ENCODE results near the gene NASP. TPM values are rescaled to one million over a fixed set of nuclear protein-coding genes. Genes with fewer than 3 reads are reported as not detected.

NASP gene
- total RNA-seq, 5 donors from 2014 or later (not counting 1 experiment from before 2014, with no cell fraction given) = 64.6 to 145 (median 74.7) TPM

DNA sequence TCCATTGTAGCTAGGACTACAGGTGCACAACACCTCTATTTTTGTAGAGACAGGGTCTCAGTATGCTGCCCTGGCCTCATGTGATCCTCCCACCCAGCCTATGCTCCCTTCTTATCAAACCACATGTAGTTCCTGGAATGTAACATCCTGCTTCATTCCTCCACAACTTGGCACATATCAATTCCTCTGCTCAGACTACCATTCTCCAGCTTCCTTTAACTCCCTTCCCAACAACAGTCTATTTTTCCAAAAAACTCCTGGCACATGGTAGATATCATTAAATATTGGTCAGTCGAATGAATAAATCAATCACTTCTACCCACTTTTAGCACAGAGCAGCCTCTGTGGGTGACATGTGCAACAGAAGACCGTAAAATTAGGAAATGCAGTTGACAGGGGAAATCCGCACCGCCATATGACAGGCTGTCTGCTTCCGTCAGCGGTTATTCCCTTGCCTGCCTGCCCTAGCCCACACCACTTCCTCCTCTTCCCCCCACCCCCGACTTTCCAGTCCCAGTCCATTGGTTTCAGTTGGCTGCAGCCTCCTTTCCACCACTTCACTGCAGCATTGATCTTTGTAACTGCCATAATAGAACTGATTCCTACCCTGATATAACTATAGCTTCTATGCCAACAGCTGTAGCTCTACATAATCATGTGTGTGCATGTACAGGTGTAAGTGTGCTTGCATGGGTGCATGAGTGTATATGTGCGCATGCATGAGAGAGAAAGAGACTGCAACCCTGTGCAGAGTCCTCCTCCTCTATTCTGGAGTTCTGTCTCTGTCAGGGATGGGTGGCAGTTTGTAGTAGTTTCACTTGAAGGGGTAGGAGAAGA, 40.0 kb upstream of the NASP start:
- peaks cover 0 to 2% of the 10 kb centered on the region in 2 experiments for H3K27me3 ChIP-seq (replicated peaks in 1 of 2; ENCODE audit: control insufficient read depth in 2 of 2, extremely low read depth in 1 of 2, insufficient read depth in 2 of 2, low read length in 1 of 2)
- 0% methylated on average over 5 of the region's 8 CpGs for WGBS (ENCODE audit: insufficient coverage)
- Mint-ChIP-seq H3K27me3 (no peaks in the 10 kb centered on the region), H3K27ac (peak overlapping the region; percentile 26 to 44), H3K4me3 (peak overlapping the region in 2 of 3 donors; percentile 32 to 66), H3K9me3 (no peaks in the 10 kb centered on the region), H3K4me1 (peaks cover 12 to 33% (median 27%) of the 10 kb centered on the region in 3 donors), H3K36me3 (no peaks in the 10 kb centered on the region)
- ChIA-PET POLR2A (interaction anchor here (0.6 to 0.7 kb wide), 3 partner anchors 36 to 271 kb away, joined by 5 to 10 read pairs (median 7); no protein-coding TSS in a partner anchor), CTCF (interaction anchor here (0.6 to 1.1 kb wide), 5 partner anchors 10 to 50 kb away, joined by 4 to 10 read pairs (median 4); no protein-coding TSS in a partner anchor)
- ATAC-seq (replicated peaks in 1 of 4) (peak; percentile 94 to 98 (median 96)), DNase-seq (peak; percentile 23 to 91 (median 71))
- peak overlapping the region; percentile 54 for H3K27ac ChIP-seq (ENCODE audit: low read length)
- no peaks in the 10 kb centered on the region for H3K36me3 ChIP-seq (ENCODE audit: control insufficient read depth in 2 of 2, extremely low read depth in 1 of 2, insufficient read depth in 1 of 2, low read length in 1 of 2)
- no peak overlapping the region for H3K4me3 ChIP-seq (ENCODE audit: control insufficient read depth in 1 of 2, extremely low read depth in 1 of 2, low read length in 1 of 2)
- H3K9me3 ChIP-seq = no peaks in the 10 kb centered on the region
- peaks cover 23 to 28% of the 10 kb centered on the region in 2 experiments for H3K4me1 ChIP-seq (ENCODE audit: control insufficient read depth in 1 of 2, extremely low read depth in 1 of 2, insufficient read depth in 2 of 2, low read length in 2 of 2)

DNA sequence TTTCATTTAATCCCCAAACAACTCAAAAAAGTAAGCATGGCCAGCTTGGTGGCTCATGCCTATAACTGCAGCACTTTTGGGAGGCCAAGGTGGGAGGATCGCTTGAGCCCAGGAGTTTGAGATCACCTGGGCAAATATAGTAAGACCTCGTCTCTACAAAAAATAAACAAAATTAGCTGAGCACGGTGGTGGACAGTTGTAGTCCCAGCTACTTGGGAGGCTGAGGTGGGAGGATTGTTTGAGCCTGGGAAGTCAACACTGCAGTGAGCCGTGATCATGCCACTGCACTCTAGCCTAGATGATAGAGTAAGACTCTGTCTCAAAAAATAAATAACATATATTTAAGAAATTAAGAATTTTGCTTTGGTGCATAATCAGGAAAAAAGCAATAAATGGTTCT, 39.3 kb upstream of the NASP start:
- H3K27me3 Mint-ChIP-seq = no peaks in the 10 kb centered on the region
- Histone ChIP-seq H3K27me3 (replicated peaks in 1 of 2; ENCODE audit: control insufficient read depth in 2 of 2, extremely low read depth in 1 of 2, insufficient read depth in 2 of 2, low read length in 1 of 2) (peaks cover 0 to 2% of the 10 kb centered on the region in 2 experiments), H3K9me3 (no peaks in the 10 kb centered on the region), H3K36me3 (ENCODE audit: control insufficient read depth in 2 of 2, extremely low read depth in 1 of 2, insufficient read depth in 1 of 2, low read length in 1 of 2) (no peaks in the 10 kb centered on the region), H3K4me3 (ENCODE audit: control insufficient read depth in 1 of 2, extremely low read depth in 1 of 2, low read length in 1 of 2) (no peak overlapping the region), H3K27ac (ENCODE audit: low read length) (no peak overlapping the region), H3K4me1 (ENCODE audit: control insufficient read depth in 1 of 2, extremely low read depth in 1 of 2, insufficient read depth in 2 of 2, low read length in 2 of 2) (peaks cover 23 to 28% of the 10 kb centered on the region in 2 experiments)
- H3K9me3 Mint-ChIP-seq = no peaks in the 10 kb centered on the region
- peak overlapping the region in 1 of 2 donors; percentile 28 for H3K27ac Mint-ChIP-seq
- H3K4me3 Mint-ChIP-seq = no peak overlapping the region
- 83% methylated on average over 1 of the region's 4 CpGs for WGBS (ENCODE audit: insufficient coverage)
- POLR2A ChIA-PET = no interaction called here
- CTCF ChIA-PET = interaction anchor here (0.6 to 1.1 kb wide), 4 partner anchors 10 to 51 kb away, joined by 4 to 10 read pairs (median 7); no protein-coding TSS in a partner anchor
- no peaks in the 10 kb centered on the region for H3K36me3 Mint-ChIP-seq
- peaks cover 12 to 33% (median 27%) of the 10 kb centered on the region in 3 donors for H3K4me1 Mint-ChIP-seq
- DNase-seq (no peak), ATAC-seq (replicated peaks in 1 of 4) (no peak)

DNA sequence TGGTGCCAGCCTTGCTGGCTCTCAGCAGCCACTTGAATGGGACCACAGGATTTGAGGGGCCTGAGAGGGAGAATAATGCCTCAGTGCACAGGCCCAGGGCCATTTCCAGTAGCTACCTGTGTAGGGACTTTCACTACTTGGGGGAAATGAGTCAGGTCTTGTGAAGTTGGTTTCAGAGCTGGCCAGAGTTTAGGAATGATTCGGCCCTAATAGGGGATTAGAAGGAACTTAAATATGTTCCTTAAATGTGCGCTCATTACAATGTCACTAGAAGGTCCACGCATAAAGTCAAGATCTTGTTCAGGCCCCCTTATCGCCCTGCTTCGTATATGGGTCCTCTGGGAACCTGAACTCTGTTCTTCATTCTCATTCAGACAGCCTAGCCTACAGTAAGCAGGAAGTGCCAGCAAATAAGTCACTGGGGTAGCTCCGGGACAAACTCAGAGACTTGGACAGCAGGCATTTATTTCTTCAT, 38.8 kb upstream of the NASP start:
- DNase-seq (peak in 1 of 35 experiments; percentile 17), ATAC-seq (replicated peaks in 1 of 4) (no peak)
- peak overlapping the region in 1 of 2 donors; percentile 62 for H3K27ac Mint-ChIP-seq
- Histone ChIP-seq H3K4me3 (ENCODE audit: control insufficient read depth in 1 of 2, extremely low read depth in 1 of 2, low read length in 1 of 2) (no peak overlapping the region), H3K27ac (ENCODE audit: low read length) (no peak overlapping the region), H3K36me3 (ENCODE audit: control insufficient read depth in 2 of 2, extremely low read depth in 1 of 2, insufficient read depth in 1 of 2, low read length in 1 of 2) (no peaks in the 10 kb centered on the region), H3K4me1 (ENCODE audit: control insufficient read depth in 1 of 2, extremely low read depth in 1 of 2, insufficient read depth in 2 of 2, low read length in 2 of 2) (peaks cover 23 to 30% of the 10 kb centered on the region in 2 experiments), H3K9me3 (no peaks in the 10 kb centered on the region), H3K27me3 (replicated peaks in 1 of 2; ENCODE audit: control insufficient read depth in 2 of 2, extremely low read depth in 1 of 2, insufficient read depth in 2 of 2, low read length in 1 of 2) (peaks cover 0 to 2% of the 10 kb centered on the region in 2 experiments)
- WGBS (ENCODE audit: insufficient coverage) = 40% methylated on average over 3 of the region's 6 CpGs
- H3K9me3 Mint-ChIP-seq = no peaks in the 10 kb centered on the region
- POLR2A ChIA-PET = no interaction called here
- no peak overlapping the region for H3K4me3 Mint-ChIP-seq
- H3K27me3 Mint-ChIP-seq = no peaks in the 10 kb centered on the region
- H3K4me1 Mint-ChIP-seq = peaks cover 12 to 33% (median 27%) of the 10 kb centered on the region in 3 donors
- no peaks in the 10 kb centered on the region for H3K36me3 Mint-ChIP-seq
- CTCF ChIA-PET = interaction anchor here in 1 of 2 donors (0.6 to 1.1 kb wide), 3 partner anchors 9 to 52 kb away, joined by 3 to 4 read pairs (median 4); no protein-coding TSS in a partner anchor

DNA sequence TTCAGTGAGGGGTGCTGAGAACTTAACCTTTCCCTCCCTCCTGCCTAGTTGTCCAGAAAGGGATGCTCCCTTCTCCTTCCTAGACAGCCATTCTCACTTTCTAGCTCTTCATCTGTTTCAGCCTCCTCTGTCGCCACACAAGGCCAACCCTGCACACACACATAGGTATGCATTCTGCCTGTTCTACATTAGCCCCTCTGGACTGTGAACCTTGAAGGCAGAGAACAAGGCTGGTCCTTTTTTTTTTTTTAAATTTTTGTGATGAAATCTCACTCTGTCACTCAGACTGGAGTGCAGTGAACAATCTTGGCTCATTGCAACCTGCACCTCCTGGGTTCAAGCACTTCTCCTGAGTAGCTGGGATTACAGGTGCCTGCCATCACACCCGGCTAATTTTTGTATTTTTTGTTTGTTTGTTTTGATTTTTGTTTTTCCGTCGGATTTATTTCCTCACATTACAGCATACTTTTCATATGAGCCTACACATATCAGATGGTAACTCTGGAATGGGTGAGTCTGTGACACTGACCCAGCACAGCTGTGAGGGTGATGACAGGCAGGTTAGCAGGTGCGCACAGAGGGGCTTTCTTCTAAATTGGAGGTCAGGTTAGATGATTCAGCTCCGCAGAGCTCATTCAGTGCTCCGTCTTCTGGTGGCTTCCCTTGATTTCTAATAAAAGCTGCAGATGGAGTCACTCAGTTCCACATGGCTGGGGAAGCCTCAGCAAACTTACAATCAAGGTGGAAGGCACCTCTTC, 38.1 kb upstream of the NASP start:
- peak overlapping the region in 1 of 2 donors; percentile 62 for H3K27ac Mint-ChIP-seq
- POLR2A ChIA-PET = interaction anchor here in 1 of 2 donors (0.8 kb wide), 1 partner anchor 206 kb away, joined by 5 read pairs; the partner anchor contains the start of genes MUTYH and TOE1
- 100% methylated on average over 4 of the region's 7 CpGs for WGBS (ENCODE audit: insufficient coverage)
- H3K36me3 Mint-ChIP-seq = no peaks in the 10 kb centered on the region
- Histone ChIP-seq H3K9me3 (no peaks in the 10 kb centered on the region), H3K36me3 (ENCODE audit: control insufficient read depth in 2 of 2, extremely low read depth in 1 of 2, insufficient read depth in 1 of 2, low read length in 1 of 2) (no peaks in the 10 kb centered on the region), H3K27ac (ENCODE audit: low read length) (no peak overlapping the region), H3K4me1 (ENCODE audit: control insufficient read depth in 1 of 2, extremely low read depth in 1 of 2, insufficient read depth in 2 of 2, low read length in 2 of 2) (peaks cover 23 to 35% of the 10 kb centered on the region in 2 experiments), H3K27me3 (replicated peaks in 1 of 2; ENCODE audit: control insufficient read depth in 2 of 2, extremely low read depth in 1 of 2, insufficient read depth in 2 of 2, low read length in 1 of 2) (no peaks in the 10 kb centered on the region), H3K4me3 (ENCODE audit: control insufficient read depth in 1 of 2, extremely low read depth in 1 of 2, low read length in 1 of 2) (no peak overlapping the region)
- H3K27me3 Mint-ChIP-seq = no peaks in the 10 kb centered on the region
- CTCF ChIA-PET = interaction anchor here in 1 of 2 donors (0.6 kb wide), 1 partner anchor 13 kb away, joined by 3 read pairs; no protein-coding TSS in a partner anchor
- DNase-seq (no peak), ATAC-seq (replicated peaks in 1 of 4) (no peak)
- H3K4me1 Mint-ChIP-seq = peaks cover 12 to 37% (median 32%) of the 10 kb centered on the region in 3 donors
- no peaks in the 10 kb centered on the region for H3K9me3 Mint-ChIP-seq
- no peak overlapping the region for H3K4me3 Mint-ChIP-seq

DNA sequence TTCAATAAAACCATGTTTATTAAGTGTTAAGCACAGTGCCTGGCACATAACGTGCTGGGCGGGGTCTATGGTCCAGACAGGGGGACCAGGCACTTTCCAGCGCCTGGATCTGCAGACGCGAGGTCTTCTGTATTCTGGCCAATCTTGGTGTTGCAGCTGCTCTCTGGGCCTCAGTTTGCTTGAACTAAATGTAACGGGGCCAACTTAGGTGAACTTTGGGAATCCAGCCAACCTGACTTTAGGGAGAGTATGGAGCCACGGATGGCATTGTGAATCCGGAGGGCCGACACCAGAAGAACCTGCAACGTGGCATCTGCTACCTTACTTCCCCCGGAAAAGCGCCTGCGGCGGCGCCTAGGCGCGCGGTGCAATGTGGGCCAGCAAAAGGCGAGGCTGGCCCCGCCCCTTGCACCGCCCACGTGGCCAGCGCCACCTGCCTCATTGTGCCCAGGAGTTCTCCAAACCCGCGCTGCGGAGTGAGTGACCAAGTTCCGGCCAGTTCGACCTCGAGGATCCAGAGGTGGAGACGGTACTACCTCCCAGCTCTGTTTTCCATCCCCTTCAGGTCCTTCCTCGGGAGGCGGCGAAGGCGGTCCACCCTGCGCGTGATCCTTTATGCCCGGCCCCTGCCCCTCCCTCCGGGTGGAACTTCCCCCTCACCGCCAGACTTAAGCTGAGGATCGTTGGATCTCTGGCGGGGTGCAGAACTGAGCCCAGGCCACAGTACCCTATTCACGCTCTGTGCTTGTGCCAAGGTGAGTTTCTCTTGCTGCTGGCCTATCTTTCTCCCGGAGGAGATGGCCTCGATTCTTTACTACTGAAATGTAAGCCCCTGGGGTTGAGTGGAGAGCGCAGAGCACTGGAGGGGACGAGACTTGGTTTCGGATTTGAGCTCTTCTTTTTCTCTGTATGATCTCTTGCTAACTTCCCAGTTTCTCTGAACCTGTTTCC, 33.2 kb upstream of the NASP start, which contains the start of gene AKR1A1:
TSS of gene AKR1A1 (plus strand) at position 426 of the 951 bp plus-strand sequence. CDS start 10,969 bp downstream, outside the sequence.
- Mint-ChIP-seq H3K27ac (peak within 1 kb of the TSS; percentile 92 to 96), H3K9me3 (no peaks in the 10 kb centered on the region), H3K4me3 (peak within 1 kb of the TSS; percentile 93 to 97 (median 94)), H3K4me1 (peaks cover 20 to 26% (median 22%) of the 10 kb centered on the region in 3 donors), H3K27me3 (no peaks in the 10 kb centered on the region), H3K36me3 (peaks cover 6% of the 10 kb centered on the region)
- Histone ChIP-seq H3K9me3 (no peaks in the 10 kb centered on the region), H3K4me1 (ENCODE audit: control insufficient read depth in 1 of 2, extremely low read depth in 1 of 2, insufficient read depth in 2 of 2, low read length in 2 of 2) (peaks cover 9 to 25% of the 10 kb centered on the region in 2 experiments), H3K27ac (ENCODE audit: low read length) (peak within 1 kb of the TSS; percentile 76), H3K27me3 (replicated peaks in 1 of 2; ENCODE audit: control insufficient read depth in 2 of 2, extremely low read depth in 1 of 2, insufficient read depth in 2 of 2, low read length in 1 of 2) (no peaks in the 10 kb centered on the region), H3K4me3 (ENCODE audit: control insufficient read depth in 1 of 2, extremely low read depth in 1 of 2, low read length in 1 of 2) (peak within 1 kb of the TSS; percentile 71 to 90), H3K36me3 (ENCODE audit: control insufficient read depth in 2 of 2, extremely low read depth in 1 of 2, insufficient read depth in 1 of 2, low read length in 1 of 2) (peaks cover 0 to under 1% of the 10 kb centered on the region in 2 donors)
- peak; percentile 72 to 92 (median 83) for DNase-seq
- ATAC-seq (replicated peaks in 1 of 4) = peak; percentile 94 to 98 (median 96)
- CTCF ChIA-PET = interaction anchor here in 1 of 2 donors (0.6 to 1.4 kb wide), 11 partner anchors 15 to 60 kb away, joined by 3 to 11 read pairs (median 3); partner anchors contain the start of genes PRDX1 and TESK2
- WGBS (ENCODE audit: insufficient coverage) = 6% methylated on average over 36 of the region's 47 CpGs
- POLR2A ChIA-PET = interaction anchor here in 1 of 2 donors (0.5 to 1.1 kb wide), 9 partner anchors 9 to 210 kb away, joined by 3 to 18 read pairs (median 3); partner anchors contain the start of genes CCDC163, MMACHC, MUTYH and PRDX1

Data from T-cell (primary cell).